SKM-1 (cell line): Measurements from ENCODE around the gene SH3RF1.
"Not testable (repeated sequence)": the region's sequence is repeated elsewhere in the genome, so short reads cannot be mapped to it uniquely, and the experiment has no call there.

Experiments
- DNase-seq: peaks from one replicate; lab custom pipeline; 2025; ENCODE audit not compliant: unreplicated experiment; lab: John Stamatoyannopoulos, UW

Gene SH3RF1

DNA sequence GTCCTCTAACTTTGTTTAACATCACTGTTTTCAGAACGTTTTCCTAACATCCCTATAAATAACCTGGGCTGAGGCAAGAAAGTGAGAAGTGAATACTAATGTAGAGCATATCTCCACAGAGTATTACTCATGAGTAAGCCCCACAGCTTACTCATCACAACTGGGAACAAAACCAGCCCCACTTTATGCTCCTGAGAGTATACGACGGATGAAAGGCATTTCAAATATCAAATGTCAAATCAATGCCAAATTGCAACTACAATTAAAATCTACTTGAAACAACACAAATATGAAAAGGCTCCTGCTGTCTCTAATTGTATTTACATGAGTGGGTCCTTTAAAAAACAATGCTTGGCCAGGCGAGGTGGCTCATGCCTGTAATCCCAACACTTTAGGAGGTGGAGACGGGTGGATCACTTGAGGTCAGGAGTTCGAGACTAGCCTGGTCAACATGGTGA, 41.2 kb downstream of the SH3RF1 start:
- DNase-seq, result no peak

DNA sequence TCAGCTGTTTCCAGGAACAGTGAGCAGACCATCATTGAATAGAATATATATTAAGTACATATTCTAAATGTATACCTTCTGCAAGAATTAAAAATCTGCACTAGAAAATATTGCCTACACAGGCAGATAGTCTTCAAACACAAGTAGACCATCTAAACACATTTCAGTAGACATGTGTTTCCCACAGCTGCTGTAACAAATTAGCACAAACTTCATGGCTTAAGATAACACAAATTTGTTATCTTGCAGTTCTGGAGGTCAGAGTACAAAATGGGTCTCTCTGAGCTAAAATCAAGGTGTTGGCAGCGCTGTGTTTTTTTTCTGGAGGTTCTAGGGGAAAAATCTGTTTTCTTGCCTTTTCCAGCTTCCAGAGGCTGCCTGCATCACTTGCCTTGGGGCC, 42.7 kb downstream of the SH3RF1 start:
- DNase-seq, result no peak

DNA sequence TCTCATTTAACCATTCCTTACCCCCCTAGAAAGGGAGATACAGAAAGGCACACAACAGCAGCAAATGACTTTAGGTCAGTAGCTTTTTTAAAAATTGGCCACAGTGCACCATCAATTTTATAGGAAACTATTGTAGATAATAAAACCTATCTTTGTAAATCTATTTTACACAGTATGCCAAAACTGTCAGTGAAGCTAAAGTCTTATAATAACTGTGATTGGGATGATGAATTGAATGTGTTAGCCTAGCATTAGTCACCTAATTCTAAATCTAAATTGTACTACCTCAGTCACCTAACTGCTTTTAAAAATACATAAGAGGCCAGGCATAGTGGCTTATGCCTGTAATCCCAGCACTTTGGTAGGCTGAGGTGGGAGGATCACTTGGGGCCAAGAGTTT, 44.2 kb downstream of the SH3RF1 start:
- no peak for DNase-seq

DNA sequence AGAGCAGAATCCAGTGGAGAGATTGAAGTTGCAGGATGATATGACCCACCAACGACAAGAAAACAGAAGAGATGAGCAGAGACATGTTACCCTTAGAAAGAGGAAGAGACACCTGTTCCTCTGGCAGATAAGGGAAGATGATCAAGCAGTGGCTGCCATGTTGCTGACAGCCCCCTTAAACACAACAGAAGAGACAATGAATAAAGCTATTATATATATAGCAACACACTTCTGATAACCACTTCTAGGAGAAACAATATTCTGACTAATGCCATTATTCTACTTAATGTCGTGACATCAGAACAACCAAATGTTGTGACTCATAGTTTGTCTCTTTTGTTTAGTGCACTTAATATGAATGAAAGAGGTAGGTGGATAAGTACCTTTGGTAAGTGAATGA, 44.9 kb downstream of the SH3RF1 start:
- no peak for DNase-seq

DNA sequence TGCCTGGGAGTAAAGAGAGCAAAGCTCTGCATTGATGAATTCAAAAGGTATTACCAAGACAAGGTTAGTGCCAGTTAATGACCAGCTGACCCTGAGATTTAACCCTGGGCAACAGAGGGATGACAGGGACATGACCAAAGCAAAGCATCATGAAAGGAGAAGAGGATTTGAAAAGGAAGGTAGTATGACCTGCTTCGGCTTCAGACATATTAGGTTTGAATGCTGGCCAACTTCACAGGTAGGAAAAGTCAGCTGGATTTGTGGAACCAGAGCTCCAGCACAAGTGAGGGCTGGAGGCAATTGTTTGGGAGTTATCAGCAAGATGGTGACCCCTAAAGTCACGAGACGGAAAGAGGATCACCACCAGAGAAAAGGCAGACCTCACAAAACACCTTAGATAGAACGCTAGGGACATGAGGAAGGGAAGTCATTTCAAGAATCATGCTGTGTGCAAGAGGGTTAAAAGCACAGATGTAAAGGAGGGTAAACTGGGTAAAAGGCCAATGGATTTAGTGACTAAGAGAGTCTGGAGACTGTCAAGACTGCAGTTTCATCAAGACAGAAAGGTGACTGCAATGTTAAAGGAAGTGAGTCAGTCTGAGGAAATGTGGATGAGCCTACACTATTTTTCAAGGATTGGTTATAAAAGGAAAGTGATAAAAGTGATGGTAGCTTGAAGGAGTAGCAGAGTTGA, 45.6 kb downstream of the SH3RF1 start:
- DNase-seq, result no peak

DNA sequence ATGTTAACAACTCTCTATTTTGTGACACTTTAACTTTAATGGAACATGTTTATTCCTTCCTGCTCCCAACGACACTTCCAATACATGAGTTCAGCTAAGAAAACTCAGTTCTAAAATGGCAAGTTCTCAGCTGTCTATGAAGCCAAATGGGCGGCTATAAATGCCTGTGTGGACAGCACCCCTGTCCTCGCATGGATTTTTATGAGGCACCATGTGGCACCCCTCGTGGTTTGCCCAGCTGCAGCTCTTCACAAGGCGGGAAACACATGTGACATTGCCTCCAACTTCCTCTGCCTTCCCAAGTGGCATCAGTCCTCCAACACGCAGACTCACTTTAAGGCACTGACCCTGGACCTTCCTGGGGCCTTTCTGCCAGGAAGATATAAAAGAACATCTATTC, 48.0 kb downstream of the SH3RF1 start:
- no peak for DNase-seq

DNA sequence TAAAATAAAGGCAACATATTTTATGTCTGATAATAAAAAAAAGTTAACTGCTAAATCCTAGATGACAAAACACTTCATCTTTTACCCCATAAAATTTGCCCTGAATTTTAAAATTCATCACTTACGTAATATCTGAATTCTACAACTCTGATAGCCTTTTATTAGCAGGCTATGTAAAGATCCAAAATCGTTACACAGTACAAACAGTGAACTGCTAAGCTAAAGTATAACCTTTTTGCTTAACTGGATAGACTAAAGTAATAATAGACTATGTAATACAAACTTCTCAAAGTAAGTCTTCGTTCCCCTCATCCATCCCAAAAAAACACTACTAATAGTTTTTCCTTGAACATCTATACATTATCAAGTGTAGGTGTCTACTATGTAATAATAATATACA, 49.1 kb downstream of the SH3RF1 start:
- no peak for DNase-seq

DNA sequence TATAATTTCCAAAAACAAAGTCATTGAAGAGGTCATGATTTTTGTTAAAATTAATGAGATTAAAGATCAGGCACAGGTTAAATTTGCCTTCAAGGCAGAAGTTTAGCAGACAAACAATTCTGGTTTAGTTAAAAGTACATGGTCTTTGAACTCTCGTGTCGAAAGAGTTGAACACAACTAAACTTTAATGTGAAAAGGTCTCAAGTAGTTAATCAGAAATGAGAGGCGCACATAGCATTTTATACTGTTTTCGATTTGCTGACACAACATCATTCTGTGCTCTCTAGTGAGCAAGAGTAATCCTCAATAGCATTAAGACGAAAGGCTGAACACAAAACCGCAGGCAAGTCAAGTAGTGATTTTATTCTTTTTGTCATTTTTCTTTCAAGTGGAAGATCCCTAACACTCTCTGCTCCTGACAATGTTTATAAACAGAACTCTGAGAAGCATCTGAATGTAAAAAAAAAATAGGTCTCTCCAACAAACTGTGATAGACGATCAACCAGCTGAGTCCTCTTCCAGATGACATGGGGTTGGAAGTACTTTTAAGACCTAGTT, 49.8 kb downstream of the SH3RF1 start:
- no peak for DNase-seq

DNA sequence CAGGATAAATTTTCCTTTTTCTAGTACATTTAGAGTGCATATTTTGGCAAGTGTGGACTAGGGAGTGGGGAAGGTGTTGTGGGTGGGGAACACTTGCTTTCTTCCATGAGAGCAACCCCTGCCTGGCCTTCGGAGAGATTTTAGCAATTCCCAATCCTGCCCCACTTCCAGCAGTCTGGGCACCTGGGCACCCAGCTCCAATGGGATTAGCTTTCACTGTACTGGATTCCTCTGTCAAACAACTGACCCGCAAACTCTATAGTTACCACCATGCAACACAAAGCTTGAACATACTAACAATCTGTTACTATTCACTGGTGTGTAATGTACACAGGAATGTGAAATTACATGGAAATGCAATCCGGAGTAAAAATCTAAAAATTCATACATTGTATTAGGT, 50.3 kb downstream of the SH3RF1 start:
- DNase-seq, result no peak

DNA sequence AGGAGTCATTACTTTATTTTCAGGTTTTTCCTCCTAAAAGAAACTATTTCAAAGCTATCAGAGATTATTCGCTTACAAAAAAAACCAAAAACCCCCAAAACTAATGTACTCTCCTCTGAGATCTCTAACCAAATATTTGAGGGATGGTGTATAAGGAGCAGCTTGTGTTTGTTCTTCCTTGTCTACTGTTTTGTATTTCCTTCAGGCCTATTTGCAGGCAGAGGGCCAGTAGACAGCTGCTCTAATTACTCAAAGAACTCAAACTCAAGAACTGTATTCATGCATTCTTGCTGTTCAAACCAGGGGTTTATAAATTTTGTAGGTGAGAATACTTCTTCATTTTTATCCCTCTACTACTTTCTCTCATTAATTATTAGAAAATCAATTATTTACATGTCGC, 51.3 kb downstream of the SH3RF1 start:
- no peak for DNase-seq

DNA sequence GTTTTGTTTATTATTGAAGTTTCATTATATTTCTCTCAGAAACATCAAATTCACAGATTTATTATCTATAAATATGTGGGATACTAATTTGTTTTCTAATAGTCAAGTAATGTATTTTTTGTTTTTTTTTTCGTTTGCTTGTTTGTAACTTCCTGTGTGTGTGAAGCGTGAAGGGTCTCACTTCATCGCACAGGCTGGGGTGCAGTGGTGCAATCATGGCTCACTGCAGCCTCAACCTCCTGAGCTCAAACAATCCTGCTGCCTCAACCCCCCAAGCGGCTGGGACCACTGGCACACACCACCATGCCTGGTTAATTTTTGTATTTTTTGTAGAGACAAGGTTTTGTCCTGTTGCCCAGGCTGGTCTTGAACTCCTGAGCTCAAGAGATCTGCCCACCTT, 55.1 kb downstream of the SH3RF1 start:
- no peak for DNase-seq

DNA sequence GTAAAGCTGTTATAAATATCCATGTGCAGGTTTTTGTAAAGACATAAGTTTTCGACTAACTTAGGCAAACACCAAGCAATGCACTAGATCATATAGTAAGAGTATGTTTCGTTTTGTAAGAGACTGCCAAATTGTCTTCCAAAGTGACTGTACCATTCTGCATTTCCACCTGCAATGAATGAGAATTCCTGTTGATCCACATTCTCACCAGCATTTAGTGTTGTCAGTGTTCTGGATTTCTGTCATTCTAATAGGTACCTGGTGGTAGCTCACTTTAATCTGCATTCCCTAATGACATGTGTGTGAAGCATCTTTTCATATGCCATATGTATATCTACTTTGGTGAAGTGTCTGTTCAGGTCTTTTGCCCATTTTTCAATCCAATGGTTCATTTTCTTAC, 57.8 kb downstream of the SH3RF1 start:
- DNase-seq, result no peak

DNA sequence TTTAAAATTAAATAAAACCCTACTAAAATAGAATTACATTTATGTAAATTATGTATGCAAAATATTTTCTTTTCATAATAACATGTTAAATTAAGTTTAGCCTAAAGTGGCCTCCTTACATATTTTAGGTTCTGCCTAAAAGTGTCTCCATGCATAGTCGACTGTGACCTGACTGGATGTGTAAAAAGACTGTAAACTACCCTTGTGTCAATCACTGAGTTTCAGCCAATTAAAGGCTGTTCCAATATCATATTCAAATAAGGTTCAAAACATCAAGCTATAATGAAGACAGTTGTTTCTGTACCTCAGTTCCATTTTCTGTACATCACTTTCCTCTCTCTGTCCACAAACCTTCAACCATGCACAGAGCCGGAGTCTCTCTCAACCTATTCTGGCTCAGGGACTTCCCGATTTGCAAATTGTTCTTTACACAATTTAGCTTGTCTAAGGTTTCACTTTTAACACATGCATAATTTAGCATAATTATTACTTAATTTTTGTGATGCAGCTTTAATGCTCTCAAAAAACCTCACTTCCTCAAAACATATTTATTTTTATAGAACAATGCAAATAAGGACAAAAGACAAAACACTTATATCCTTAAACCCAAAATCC, 60.1 kb downstream of the SH3RF1 start:
- no peak for DNase-seq

DNA sequence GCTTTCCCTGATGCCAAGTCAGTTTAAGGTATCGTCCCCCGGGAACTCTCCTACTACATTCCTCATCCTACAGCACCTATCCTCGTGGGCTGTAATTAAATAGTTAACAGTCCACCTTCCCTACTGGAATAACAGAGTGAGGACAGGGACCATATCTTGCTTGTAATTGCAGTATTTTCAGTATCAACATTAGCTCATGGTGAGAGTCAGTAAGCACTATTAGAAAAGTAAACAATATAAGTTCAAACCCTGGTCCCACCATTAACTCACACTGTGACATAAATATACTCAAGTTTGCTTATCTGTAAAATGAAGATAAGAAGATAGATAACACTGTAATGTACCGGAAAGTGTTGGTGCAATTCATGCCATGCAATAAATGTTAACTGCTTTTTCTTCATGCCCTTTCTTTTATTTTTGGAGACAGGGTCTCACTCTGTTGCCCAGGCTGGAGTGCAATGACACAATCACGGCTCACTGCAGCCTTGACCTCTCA, 61.3 kb downstream of the SH3RF1 start:
- DNase-seq, result no peak

DNA sequence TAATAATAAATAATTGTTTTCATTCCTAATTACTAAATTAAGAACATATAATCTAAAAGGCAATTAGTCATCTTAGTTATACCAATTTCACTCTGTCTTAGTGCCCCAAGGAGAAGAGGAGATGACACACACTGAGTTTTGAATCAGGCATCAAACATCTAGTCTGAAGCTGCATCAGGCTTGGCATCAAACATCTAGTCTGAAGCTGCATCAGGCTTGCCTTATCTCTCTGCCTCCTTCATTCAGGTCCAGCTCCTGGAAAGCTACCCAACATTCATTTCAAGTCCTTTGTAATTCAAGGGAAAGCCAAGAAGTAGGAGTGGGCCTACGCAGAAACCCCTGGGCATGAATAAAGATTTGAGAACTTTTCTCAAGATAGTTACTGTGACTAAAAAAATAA, 62.2 kb downstream of the SH3RF1 start:
- DNase-seq, result no peak

DNA sequence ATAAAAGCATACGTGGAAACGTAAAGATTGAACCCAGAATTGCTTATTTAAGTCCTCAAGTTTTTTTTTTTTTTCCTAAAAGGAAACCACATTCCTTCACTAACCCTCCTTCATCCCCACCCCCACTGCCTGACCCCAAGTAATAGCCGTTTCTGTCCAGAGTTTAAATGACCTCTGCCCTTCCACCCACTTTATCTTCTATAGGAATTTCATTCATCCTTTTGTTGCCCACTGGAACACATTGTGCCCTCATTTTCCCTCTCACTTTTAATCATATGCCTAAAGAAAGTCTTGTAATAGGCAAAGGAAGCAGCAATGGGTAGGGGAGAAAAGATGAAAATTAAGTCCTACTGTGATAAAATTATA, 62.7 kb downstream of the SH3RF1 start:
- no peak for DNase-seq

DNA sequence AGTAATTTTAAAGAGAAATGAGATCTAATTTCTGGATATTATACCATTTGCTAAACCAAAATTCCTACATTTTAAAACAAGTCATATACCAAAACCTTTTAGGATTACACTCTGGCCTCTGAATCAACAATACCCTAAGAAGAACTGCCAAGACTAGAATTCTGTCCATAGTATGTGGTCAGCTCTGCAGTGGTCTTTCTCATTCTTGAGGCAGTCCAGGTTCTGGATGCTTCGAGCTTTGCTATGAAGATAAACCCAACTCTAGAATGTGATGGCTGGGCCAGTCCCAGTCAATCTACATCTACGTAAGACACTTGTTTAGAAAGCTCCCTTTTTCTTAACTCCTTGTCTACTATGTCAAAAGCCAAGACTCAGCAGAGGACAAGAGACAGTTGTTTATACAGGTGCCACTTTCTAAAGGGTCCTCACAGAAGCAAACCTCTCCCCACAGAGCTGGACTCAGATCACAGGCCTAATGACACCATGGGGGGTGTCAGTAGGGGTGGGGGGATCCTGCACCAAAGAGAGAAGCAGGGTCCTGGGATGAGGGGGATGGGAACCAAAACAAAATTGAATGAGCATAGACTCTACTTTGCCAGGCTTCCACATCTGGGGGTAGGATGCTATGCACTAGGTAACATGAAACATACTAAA, 63.2 kb downstream of the SH3RF1 start:
- no peak for DNase-seq

DNA sequence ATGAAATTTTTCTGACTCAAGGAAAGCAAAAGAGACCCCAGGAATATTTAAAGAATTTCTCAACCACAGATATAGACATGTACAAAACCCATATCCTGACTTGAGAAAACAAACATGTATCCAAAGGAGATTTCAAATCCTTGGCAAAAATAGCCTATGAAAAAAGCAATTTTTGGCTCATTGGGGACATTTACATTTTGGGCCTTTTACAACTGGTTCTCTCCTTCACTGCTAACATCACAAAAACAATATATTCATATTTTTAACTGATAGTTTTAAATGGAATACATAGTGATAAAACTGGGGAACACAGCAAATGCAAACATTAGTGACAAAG, 65.0 kb downstream of the SH3RF1 start:
- DNase-seq, result no peak

DNA sequence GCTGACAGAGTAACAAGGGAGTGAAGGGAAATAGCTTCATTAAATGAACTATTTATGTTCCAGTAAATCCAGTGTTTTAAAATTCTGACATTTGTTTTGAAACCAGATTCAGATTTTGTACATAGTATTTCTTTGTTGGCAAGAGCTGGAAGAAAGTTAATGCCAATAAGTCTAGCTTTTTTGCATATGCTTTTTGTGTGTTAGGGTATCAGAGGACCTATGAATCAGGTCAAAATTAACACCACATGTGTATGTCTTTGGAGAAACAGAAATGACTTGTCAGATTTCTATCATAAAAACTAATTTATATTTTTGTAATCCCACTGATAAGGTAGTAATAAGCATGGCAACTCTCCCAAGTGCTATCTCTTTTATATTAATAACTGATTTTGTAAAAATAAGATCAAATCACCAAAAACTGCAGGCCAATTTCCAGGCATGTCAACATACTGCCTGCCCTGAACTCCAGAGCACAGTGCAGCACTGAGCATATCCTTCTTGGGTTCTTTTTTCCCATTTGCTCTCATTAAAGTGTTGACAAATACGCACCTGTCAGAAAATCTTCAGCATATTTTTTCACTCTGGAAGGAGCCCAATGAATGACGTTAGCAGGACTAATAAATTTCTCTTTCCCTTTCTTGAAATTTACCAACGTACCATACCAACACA, 65.5 kb downstream of the SH3RF1 start:
- DNase-seq, result no peak

DNA sequence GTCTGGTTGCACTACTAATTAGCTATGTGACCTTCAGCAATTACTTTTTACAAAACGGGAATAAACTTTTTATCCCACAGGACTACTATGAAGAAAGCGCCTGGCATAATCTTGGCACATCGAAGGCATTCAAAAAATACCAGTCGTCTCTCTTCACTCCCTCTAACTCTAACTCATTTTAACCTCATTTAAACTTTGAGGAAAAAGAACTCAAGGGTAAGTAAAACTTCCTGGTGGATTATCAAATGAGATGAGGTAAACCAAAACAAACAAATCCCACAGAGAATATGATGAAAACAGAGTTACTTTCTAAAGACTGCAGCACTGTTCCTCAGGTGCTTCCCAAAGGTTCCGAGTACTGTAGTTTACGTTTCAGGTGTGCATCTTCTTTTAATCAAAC, 66.9 kb downstream of the SH3RF1 start:
- no peak for DNase-seq

DNA sequence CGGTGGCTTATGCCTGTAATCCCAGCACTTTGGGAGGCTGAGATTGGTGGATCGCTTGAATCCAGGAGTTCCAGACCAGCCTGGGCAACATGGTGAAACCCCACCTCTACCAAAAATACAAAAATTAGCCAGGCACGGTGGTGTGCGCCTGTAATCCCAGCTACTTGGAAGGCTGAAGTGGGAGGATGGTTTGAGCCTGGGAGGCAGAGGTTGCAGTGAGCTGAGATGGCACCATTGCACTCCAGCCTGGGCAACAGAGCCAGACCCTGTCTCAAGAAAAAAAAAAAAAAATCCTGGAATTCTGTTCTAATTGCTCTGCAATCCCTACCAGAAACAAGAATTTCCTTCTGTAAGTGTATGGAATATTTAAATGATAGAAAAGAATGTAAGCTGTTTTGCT, 67.5 kb downstream of the SH3RF1 start:
- DNase-seq, result not testable (repeated sequence)

DNA sequence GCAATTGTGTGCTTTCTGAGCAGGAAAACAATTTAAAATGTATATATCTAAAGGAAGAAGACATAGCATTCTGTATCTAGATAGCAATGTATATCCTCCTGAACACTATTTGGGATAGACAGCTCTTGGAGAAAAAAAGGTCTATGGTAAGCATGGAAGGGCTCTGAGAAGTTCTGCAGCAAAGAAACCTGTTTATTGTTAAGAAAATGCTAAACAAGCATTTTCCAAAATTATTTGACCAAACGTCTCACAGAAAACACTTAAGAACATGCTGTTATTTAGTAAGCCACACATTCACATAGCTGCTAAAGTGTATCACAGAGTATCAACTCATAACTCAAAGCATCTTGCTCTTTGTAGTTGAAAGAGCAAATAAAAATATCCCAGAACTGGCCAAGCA, 67.9 kb downstream of the SH3RF1 start:
- DNase-seq, result no peak
